ENCODE results near the gene TDRD6. TPM values are rescaled to one million over a fixed set of nuclear protein-coding genes. Genes with fewer than 3 reads are reported as not detected.

The TDRD6 gene
- total and polyA plus RNA-seq, 10 of the 15 experiments (the other 5 are each of a cell fraction or from before 2014, with no cell fraction given), result not detected

GRCh38 chr6:46651006-46651405 is 36.7 kb upstream of the TDRD6 start (continued):
- no peak for TF ChIP-seq GABPA (IDR thresholded peaks at IDR 0.05; ENCODE audit: low read depth)
- no peak for TF ChIP-seq DPF2 (IDR thresholded peaks at IDR 0.05)
- no peak for TF ChIP-seq CHD1 (IDR thresholded peaks at IDR 0.05; ENCODE audit: low read depth, low read length)
- no peak for TF ChIP-seq EP300 (IDR thresholded peaks at IDR 0.05; ENCODE audit: borderline replicate concordance in 1 of 2, control insufficient read depth in 1 of 2, low read depth in 2 of 2, low read length in 2 of 2)

GRCh38 chr6:46651816-46652215 is 35.9 kb upstream of the TDRD6 start:
- H3K79me2 ChIP-seq (ENCODE audit: control insufficient read depth, insufficient read depth, low read length), result no peaks in the 10 kb centered on the region
- ChIA-PET RAD21 (ENCODE audit: unreplicated experiment) (no interaction called here), CTCF (no interaction called here), POLR2A (no interaction called here), SMC1A (ENCODE audit: uncharacterized antibody, unreplicated experiment) (no interaction called here)
- WGBS (ENCODE audit: insufficient coverage, insufficient replicate concordance, low lambda C conversion rate, missing lambda C conversion rate), result 30% methylated on average over 8 of the region's 8 CpGs
- no peak overlapping the region for H2AFZ ChIP-seq (ENCODE audit: control insufficient read depth, low read depth, low read length)
- H3K27ac ChIP-seq (ENCODE audit: control insufficient read depth, insufficient read depth), result no peak overlapping the region
- no peaks in the 10 kb centered on the region for H3K4me1 ChIP-seq (ENCODE audit: control insufficient read depth, insufficient read depth, low read length)
- H3K27me3 ChIP-seq (replicated peaks in 1 of 2; ENCODE audit: control insufficient read depth in 2 of 2, insufficient read depth in 2 of 2, low read length in 1 of 2), result peaks cover 2 to 13% of the 10 kb centered on the region in 2 experiments
- in situ Hi-C loops (cut with MboI) (no loop called here), intact Hi-C loops (cut with micrococcal nuclease; ENCODE audit: unreplicated experiment) (no loop called here)
- FAIRE-seq, result no peak
- no peaks in the 10 kb centered on the region for H3K9me3 ChIP-seq (replicated peaks; ENCODE audit: control insufficient read depth, insufficient read depth, low read length)
- no peaks in the 10 kb centered on the region for H4K20me1 ChIP-seq (ENCODE audit: control insufficient read depth, insufficient read depth)
- no TSS peak for BruUV-seq (replicated peaks)
- TF ChIP-seq RAD21 (IDR thresholded peaks at IDR 0.05; ENCODE audit: insufficient read depth, low read depth, low read length) (no peak), MAX (IDR thresholded peaks at IDR 0.05; ENCODE audit: low read depth, low read length) (no peak), MLLT1 (IDR thresholded peaks at IDR 0.05) (no peak), SMAD5 (IDR thresholded peaks at IDR 0.05; ENCODE audit: low read depth) (no peak), PAX5 (IDR thresholded peaks at IDR 0.05; ENCODE audit: borderline replicate concordance, low read depth, low read length) (no peak), CBFB (IDR thresholded peaks at IDR 0.05; ENCODE audit: low read depth) (no peak), STAT3 (IDR thresholded peaks at IDR 0.05; ENCODE audit: low read depth, low read length) (no peak), ZBED1 (IDR thresholded peaks at IDR 0.05; ENCODE audit: borderline replicate concordance) (no peak), BCL3 (IDR thresholded peaks at IDR 0.05; ENCODE audit: borderline replicate concordance, insufficient read depth, low read depth, low read length, poor library complexity, severe bottlenecking) (no peak)
- no peaks in the 10 kb centered on the region for H3K36me3 ChIP-seq (ENCODE audit: control insufficient read depth in 2 of 2, insufficient read depth in 2 of 2, low read length in 1 of 2)
- H3K4me3 ChIP-seq, result no peak overlapping the region
- H3K4me2 ChIP-seq (ENCODE audit: control insufficient read depth, insufficient read depth), result no peak overlapping the region
- no peak for DNase-seq (ENCODE audit: low read depth, low spot score)
- H3K9ac ChIP-seq (ENCODE audit: control insufficient read depth, insufficient read depth, low read length), result no peak overlapping the region
- ATAC-seq, result no peak
